HG03439 (cell line): Measurements from ENCODE around the gene RPH3AL.
"Not testable (repeated sequence)": the region's sequence is repeated elsewhere in the genome, so short reads cannot be mapped to it uniquely, and the experiment has no call there.

Source experiments
- ATAC-seq: cut with Tn5 transposase; IDR thresholded peaks from one replicate; pipeline ENCODE4 v1.9.1; 2021; ENCODE audit warnings: mild to moderate bottlenecking, moderate library complexity; ENCODE audit not compliant: unreplicated experiment

Gene RPH3AL

DNA sequence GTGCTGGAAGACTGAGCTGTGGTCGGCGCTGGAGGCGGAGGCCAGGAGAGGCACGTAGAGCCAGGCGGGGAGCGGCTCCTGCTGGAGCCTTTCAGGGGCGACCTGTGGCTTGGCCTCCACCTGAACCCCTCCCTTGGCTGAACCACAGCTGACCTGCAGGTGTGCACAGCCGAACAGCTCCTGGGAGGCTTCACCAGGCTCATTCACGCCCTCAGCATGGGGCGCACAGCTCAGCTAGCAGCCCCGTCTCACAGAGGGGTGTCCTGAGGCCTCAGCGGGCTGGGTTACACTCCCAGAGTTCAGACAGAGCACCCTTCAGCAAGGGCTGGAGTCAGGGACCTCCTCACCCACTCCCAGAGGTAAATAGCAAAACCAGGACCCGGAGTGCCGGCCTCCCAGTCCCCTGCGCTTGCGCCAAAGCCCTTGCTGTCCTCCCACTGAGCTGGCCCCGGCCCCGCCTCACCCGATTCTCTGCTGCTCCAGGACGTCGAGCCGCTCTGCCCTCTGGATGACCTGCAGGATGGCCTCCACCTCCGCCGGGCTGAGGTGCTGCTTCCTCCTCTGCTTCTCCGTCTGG, 31.7 kb downstream of the RPH3AL start:
- ATAC-seq: no peak

DNA sequence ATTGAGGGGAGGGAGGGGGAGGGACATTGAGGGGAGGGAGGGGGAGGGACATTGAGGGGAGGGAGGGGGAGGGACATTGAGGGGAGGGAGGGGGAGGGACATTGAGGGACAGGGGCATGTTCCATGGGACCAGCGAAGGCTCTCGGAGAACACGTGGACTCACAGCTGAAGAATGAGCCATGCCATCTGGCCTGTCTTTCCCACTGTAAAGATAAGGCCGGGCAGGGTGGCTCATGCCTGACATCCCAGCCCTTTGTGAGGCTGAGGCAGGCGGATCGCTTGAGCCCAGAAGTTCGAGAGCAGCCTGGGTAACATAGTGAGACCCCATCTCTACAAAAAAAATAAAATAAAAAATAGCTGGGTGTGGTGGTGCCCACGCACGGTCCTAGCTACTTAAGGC, 32.5 kb downstream of the RPH3AL start:
- ATAC-seq: no peak

DNA sequence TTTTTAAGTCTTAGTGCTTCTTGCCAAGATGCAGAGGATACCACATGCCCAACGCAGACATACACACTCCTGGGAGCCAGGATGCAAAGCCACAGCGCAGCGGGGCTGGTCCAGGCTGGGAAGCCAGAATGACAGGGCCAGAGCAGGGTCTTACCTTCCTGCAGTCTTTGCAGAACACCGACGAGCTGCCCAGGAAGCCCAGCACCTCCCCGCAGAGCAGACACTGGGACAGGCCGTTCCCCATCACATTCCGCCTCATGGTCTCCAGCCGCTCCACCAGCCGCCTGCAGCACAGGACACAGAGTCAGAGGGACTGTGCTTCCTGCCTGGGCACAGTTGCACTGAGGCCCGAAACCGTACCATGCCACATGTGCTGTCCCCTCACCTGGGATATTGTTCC, 33.3 kb downstream of the RPH3AL start:
- no peak for ATAC-seq

DNA sequence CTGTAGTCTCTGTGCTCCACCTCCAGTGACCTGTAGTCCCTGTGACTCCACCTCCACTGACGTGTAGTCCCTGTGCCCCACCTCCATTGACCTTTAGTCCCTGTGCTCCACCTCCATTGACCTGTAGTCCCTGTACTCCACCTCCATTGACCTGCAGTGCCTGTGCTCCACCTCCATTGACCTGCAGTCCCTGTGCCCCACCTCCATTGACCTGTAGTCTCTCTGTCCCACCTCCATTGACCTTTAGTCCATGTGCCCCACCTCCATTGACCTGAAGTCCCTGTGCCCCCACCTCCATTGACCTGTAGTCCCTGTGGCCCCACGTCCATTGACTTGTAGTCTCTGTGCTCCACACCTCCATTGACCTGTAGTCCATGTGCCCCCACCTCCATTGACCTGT, 35.5 kb downstream of the RPH3AL start:
- not testable (repeated sequence) for ATAC-seq

DNA sequence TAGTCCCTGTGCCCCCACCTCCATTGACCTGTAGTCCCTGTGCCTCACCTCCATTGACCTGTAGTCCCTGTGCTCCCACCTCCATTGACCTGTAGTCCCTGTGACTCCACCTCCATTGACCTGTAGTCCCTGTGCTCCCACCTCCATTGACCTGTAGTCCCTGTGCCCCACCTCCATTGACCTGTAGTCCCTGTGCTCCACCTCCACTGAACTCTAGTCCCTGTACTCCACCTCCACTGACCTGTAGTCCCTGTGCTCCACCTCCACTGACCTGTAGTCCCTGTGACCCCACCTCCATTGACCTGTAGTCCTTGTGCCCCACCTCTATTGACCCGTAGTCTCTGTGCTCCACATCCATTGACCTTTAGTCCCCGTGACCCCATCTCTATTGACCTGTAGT, 37.2 kb downstream of the RPH3AL start:
- ATAC-seq: not testable (repeated sequence)

DNA sequence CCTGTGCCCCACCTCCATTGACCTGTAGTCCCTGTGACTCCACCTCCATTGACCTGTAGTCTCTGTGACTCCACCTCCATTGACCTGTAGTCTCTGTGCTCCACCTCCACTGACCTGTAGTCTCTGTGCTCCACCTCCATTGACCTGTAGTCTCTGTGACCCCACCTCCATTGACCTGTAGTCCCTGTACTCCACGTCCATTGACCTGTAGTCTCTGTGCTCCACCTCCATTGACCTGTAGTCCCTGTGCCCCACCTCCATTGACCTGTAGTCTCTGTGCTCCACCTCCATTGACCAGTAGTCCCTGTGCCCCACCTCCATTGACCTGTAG, 38.0 kb downstream of the RPH3AL start:
- ATAC-seq: not testable (repeated sequence)

DNA sequence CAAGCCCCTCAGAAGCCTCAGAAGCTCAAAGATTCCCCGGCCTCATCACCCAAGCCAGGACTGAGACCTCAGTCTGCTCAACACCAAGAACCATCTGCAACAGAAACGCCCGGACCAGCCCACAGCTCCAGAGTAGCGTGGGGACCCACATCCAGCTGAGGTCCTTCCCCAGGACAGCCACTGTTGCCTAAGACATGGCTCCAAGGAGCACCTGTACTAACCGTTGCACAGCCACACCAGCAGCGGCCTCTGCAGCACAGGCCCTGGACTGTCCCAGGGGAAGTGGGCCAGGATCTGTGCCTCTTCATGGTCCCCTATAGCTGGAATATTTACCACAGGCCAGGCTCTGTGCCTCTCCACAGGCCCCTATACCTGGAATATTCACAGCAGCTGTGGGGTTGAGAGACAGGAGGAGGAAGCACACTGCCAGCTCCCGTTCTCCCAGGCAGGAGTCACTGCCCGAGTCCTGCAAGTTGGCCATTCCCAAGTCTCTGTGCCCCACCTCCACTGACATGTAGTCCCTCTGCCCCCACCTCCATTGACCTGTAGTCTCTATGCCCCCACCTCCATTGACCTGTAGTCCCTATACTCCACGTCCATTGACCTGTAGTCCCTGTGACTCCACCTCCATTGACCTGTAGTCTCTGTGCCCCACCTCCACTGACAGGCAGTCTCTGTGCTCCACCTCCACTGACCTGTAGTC, 38.5 kb downstream of the RPH3AL start:
- no peak for ATAC-seq

DNA sequence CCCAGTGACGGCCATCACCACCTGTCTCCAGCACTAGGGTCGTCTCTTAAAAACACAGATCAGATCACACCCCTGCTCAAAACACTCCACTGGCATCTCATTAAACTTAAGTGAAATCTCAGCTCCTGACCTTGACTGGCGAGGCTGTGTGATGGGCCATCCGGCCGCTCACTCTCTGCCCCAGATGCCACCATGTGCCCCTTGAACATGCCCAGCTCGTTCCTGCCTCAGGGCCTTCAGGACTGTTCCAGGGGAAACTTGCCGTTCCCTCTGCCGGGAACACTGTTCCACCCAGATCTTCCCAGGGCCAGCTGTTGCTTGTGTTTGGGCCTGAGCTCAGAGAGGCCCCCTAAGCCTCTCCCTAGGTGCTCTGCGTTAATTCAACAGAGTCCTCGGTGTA, 39.4 kb downstream of the RPH3AL start:
- no peak for ATAC-seq

DNA sequence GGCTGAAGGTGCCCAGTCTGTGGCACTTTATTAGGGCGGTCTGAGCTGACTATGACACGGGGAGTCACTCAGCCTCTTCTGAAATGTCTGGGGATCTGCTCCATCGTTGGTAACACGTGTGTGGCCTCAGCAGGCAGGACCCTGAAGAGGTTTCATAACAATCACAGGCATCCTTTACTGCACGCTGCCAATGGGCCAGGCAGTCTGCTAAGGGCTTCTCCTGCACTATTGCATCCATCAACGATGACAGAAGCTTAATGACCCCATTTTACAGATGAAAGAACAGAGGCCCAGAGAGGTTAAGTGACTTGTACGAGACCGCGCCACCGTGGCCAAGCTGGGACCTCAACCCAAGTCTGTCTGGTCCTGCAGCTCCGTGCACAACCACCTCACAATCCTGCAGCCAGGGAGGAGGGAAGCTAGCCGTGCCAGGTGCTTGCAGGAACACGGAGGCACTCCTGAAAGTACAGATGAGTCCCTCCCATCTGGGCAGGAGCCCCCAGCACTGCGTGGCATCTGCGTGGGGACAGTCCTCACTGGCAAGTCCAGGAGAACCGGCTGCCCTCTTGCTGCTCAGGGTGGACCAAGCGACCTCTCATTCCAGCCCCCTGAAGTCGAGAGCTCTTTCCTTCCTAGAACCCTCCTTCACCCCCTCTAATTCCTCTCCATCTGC, 40.0 kb downstream of the RPH3AL start:
- no peak for ATAC-seq

DNA sequence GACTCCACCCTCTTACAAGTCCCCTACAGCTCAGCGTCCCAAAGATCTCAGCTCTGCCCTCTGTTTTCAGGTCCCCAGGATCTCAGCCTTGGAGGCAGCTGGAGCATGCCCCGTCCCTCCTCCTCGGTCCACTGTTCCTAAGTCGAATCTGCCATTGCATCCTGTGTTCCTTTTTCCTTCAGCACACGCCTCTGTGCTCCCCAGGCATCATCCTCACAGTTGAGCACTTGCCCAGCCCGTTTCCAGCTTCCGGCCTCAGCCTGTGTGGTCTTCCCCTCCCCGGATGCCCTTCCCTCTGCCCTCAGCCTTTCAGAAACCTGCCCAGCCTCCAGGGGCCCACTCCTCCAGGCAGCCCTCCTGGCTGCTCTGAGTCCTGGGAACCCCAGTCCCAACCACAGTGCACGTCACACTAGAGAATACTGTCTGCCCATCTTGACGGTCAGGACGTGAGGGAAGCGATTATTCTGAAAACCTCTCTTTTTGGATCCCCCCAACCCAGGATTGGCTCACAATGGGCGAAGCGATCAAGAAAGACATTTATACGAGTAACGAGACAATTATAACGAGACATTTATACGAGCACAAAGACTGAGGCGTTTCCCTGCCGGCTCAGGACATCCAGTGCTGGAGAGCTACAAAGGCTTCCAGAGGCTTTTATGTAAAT, 41.4 kb downstream of the RPH3AL start:
- ATAC-seq: no peak

DNA sequence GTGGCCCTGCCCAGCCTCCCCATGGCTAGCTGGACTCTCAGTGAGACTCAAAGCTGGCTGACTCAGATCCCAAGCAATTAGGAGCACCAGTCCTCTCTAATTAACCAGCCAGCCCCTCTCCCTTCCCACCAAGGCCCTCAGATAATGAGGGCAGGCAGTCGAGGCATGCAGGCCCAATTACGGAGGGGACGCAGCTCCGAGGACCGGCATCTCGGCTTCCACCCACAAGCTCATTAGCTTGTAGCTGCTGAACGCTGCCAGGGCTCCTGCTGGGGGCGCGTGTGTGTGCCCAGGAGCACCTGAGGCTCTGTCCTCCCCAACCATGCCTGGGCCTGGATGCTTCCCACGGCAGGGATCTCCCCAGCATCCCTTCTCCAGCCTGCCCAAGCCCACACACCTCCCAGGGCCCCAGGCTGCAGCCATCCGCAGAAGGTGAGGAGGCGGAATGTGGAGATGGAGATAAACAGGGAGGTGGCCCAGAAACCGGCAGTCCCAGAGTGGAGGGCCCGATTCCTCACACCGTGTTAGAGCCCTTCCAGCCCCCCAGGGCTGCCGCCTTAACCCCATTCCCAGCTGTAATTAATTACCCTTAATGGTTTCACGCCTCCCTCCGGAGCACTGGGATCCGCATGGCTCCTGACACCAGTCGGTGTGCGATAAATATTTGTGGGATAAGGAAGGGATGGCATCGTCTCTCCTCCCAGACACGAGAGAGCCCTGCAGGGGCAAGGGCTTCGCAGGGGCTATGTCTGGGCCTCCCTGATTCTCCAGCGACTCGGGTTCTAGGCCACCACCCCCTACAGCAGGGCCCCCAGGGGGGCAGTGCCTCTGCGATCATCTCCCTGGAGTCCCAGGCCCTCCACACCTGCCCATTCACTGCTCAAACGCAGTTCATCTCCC, 42.2 kb downstream of the RPH3AL start:
- no peak for ATAC-seq

DNA sequence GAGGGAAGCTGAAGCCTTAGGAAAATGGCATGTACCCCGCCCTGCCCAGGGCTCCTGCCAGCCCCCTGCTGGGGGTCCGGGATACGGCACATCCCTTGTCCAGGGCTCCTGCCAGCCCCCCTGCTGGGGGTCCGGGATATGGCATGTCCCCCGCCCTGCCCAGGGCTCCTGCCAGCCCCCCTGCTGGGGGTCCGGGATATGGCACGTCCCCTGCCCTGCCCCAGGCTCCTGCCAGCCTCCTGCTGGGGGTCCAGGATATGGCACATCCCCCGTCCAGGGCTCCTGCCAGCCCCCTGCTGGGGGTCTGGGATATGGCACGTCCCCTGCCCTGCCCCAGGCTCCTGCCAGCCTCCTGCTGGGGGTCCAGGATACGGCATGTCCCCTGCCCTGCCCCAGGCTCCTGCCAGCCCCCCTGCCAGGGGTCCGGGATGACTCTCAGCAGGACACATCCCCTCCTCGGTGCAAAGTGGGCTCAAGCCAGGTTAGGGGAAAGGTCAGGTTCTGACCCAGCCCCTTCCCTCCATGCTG, 43.2 kb downstream of the RPH3AL start:
- no peak for ATAC-seq

DNA sequence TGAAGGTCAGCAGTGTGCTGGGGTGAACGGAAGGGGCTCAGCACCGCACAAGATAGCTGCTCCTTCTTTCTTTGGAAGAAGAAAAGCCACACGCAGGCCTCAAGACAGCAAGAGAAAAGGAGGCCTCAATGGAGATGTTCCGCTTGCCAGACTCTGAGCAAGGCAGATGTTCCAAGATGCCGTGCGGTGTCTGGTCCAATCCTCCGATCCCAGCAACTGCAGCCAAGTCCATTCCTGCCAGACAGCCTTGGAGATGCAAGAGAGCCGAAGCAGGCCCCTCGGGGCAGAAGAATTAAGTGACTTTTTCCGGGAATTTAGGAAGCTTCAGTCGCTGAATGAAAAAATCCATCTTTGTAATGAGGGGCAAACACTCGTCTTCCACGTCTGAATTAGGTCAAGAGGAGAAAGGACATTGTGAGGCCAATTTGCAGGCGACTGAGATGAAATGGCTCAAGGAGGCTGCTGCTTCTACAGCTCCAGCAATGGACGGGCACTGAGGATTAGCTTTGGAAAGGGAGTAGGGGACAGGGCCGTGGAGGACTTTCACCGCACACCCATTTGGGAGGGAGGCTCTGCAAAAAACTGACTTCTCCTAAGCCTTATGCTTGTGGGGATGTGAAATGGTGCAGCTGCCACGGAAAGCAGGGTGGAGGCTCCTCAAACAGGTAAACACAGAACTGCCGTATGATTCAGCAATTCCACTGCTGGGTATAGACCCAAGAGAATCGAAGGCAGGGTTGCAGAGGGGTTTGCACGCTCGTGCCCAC, 44.7 kb downstream of the RPH3AL start:
- ATAC-seq: no peak

DNA sequence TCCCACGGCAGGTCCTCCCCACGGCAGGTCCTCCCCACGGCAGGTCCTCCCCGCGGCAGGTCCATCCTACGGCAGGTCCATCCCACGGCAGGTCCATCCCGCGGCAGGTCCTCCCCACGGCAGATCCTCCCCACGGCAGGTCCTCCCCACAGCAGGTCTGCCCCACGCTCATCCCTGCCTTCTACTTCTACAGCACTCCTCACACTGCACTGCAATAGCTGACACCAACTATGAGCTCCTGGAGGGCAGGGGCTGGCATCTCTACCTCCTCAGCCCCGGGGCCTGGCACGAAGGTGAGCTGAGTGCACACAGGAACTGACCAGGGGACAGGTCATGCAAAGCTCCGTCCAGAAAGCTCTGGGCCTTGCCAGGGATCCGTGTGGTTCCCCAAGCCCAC, 45.3 kb downstream of the RPH3AL start:
- no peak for ATAC-seq

DNA sequence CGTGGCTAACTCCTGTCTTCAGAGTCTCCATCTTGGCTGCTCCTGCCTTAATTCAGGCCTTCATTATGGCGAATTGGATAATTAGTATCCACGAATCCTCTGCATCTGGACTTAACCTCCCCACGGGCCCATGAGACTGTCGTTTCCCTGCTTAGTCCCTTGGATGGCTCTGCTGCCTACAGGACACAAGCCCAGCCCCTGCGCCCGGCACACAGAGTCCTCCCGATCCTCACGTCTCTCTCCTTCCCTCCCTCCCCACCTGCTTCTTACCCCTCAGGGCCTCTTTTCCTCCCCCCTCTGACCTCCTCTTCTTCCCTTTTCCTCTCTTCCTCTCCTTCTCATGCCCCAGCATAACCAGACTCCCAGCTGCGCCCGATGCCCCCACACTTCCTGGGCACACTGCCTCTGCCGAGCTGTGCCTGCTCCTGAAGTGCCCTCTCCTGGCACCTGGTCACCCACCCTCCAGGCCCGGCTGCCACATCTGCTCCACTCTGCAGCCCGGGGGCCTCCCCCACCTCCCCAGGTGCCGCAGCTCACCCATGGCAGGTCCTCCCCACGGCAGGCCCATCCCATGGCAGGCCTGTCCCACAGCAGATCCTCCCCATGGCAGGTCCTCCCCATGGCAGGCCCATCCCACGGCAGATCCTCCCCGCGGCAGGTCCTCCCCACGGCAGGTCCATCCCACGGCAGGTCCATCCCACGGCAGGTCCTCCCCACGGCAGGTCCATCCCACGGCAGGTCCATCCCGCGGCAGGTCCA, 45.9 kb downstream of the RPH3AL start:
- ATAC-seq: no peak

DNA sequence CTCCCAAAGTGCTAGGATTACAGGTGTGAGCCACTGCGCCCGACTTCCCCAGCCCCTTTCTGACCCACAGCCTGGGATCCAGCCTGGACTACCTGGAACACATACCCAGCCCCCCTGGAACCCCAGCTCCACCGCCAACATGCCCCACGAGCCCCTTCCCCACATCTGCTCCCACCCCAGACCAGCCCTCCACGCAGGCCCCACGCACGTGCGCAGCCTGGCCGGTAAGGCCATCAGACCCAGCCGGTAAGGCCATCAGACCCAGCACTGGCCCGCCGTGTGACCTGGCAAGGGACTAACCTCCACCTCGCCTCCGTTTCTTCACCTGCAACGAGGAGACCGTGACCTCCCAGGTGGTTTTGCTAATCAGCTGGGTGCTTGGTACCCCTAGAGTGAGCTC, 46.5 kb downstream of the RPH3AL start:
- no peak for ATAC-seq

DNA sequence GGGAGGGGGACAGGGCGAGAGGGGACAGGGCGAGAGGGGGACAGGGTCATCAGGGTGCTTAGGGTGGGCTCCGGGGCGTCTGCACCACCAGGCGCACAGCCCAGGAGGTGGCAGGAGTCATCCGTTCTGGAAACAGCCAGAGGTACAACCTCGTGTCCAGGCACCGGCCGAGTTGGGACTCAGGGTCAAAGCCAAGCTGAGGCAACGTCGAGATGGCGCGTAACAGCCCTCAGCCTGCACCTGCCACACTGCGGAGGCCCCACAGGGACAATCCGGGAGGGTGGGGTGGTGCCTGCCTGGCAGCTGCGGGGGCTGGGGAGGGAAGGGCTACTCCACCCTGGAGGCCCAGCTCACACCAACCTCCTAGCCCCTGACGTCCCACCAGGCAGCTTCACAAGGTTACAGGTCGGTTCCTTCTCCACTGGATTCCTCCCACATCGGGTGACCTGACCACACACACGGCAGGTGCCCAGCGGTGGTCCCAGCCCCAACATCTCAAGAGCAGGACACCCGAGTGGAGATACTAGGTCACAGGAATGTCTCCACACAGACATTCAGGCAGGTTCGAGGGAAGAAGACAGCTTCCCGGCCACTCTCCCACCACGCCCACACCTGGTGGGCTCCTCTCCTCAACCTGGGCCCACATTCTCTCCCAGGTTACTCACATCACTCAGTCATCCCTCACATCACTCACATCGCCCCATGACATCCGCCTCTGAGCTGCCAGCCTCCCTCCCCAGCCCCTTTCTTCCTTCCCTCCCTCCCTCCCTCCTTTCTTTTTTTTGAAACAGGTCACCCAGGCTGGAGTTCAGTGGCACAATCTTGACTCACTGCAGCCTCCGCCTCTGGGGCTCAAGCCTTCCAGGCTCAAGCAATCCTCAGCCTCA, 47.3 kb downstream of the RPH3AL start:
- ATAC-seq: no peak

DNA sequence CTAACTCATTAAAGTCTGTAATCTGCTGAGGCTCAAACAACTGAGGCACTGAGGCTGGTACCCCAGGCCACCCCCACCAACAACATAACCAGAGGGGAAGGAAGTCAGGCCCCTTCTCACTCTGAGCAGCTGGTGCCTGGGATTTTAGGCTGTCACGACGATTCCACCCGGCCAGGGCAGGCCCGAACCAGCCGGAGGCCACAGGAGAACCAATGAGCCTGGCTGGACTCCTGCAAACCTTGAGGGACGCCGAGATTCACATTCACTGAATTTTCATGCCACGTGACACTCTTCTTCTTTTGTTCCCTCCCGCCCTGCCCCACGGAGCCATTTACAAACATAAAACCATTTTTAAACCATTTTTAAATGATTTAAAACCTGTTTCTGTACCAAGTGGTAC, 48.1 kb downstream of the RPH3AL start:
- no peak for ATAC-seq
